ENCODE data around the gene METTL4.
A peak's percentile ranks its signal among the peaks of the same experiment; 100 is the strongest.
"Not testable (repeated sequence)": the region's sequence is repeated elsewhere in the genome, so short reads cannot be mapped to it uniquely, and the experiment has no call there.

Gene METTL4

DNA sequence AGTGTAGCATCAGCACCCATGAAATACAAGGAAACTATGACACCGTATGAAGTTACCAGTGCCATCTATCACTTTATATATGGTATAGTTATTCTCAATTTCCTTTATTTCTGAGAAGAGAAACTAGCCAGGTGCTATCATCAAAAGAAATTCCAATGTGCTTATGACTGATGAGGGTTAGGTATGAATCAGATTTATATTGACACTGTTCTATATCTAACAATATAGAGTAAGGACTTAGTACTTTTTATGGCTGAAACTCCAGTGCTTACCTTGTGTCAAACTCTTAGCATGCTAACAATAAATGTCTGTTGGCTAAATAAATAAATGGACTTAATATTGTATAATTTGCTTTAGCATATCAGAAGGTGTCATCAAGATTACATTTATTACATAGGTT, 6.9 kb downstream of the METTL4 start:
- DNase-seq (ENCODE audit: insufficient read length, low spot score) (no peak), FAIRE-seq (no peak)

DNA sequence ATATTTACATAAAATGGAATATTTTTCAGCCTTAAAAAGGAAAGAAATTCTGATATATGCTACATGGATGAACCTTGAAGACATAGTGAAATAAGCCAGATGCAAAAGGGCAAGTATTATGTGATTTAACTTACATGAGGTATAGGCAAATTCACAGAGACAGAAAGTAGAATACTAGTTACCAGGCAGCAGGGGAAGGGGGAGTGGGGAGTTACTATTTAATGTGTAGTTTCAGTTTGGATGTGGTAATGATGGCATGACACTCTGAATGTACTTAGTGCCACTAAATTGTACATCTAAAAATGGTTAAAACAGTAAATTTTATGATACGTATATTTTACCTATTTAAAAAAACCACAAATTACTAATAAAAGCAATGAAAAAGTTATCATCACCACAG, 12.1 kb downstream of the METTL4 start:
- no peak for FAIRE-seq
- no peak for DNase-seq (ENCODE audit: insufficient read length, low spot score)

DNA sequence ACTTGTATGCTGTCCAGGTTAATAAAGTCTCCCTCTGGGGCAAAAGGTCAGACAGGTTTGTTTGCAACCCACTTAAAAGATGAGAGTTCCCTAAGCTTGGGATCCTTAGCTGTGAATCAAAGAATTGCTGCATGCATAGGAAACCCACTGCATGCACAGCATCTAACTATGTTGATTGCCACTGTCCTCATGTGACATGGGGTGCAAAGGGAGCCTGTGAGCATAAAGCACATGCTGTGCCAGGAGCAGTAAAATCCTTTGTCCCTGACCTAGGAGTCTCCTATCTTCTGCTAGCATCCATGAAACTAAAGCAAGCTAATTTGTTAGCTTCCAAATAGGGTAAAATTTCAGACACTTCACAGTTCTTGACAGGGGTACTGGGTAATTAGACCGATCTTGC, 13.8 kb downstream of the METTL4 start:
- DNase-seq (ENCODE audit: insufficient read length, low spot score), result no peak
- peak; percentile 28 for FAIRE-seq

DNA sequence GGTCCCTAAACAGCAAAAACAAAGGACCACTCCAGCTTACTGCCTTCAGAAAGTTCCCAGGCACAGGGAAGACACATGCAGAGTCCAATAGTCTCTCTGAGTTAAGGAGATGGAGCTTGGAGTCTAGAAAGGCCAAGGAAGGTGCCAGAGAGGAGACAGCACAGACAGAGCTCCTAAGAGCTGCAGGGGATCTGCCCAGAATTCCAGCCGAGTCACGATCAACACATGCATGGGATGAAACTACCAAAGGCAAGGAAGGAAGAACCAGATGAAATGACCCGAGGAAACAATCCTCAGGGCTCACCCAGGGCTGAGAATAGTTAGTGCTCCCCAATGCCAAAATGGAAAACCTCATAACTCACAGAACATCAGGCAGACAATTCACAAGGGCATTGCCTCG, 15.4 kb downstream of the METTL4 start:
- FAIRE-seq, result no peak
- DNase-seq (ENCODE audit: insufficient read length, low spot score), result no peak

DNA sequence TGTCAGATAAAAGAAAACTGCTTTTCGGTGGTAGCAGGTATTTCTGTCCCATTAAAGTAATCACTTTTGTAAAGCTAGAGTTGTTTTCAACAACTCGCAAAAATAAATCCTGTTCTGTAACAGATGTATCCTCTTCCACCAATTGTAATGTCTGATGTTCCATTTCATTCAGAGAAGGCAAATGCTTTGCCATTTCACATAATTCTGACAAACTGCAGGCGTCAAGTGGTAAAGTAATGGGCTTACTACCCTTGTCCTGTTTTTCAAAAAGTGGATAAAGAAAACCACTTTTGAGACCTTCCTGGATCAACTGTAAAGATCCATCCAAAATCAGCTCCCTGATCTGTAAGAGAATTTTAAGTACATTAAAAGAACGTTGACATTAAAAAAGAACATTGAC, 16.6 kb downstream of the METTL4 start:
- FAIRE-seq (no peak), DNase-seq (ENCODE audit: insufficient read length, low spot score) (no peak)

DNA sequence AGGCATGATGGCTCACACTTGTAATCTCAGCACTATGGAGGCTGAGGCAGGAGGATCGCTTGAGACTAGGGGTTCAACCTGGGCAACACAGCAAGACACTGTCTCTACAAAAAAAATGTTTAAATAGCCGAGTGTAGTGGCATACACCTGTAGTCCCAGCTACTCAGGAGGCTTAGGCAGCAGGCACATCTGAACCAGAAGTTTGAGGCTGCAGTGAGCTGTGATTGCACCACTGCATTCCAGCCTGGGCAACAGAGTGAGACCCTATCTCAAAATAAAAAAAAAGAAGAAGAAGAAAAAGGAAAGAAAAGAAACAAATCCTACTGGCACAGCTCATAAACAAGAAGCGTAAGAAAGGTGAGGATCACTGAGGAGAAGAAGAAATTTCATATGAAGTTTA, 19.9 kb downstream of the METTL4 start:
- DNase-seq (ENCODE audit: insufficient read length, low spot score), result no peak

DNA sequence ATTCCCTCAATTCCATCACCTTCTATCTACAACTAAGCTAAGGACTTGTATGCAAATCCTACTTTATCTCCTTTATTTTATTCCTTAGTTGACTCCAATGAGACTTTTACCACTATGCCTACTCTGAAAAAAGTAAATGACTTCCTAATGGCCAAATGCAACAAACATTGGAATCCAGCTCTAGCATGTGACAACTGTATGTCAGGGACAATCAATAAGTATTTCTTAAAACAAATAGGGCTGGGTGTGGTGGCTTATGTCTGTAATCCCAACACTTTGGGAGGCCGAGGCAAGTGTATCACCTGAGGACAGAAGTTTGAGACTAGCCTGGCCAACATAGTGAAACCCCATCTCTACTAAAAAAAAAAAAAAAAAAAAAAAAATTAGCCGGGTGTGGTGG, 21.8 kb downstream of the METTL4 start:
- DNase-seq (ENCODE audit: insufficient read length, low spot score), result no peak
- FAIRE-seq, result no peak

More for the DNA sequence above, 19.9 kb downstream of the METTL4 start:
- no peak for FAIRE-seq

DNA sequence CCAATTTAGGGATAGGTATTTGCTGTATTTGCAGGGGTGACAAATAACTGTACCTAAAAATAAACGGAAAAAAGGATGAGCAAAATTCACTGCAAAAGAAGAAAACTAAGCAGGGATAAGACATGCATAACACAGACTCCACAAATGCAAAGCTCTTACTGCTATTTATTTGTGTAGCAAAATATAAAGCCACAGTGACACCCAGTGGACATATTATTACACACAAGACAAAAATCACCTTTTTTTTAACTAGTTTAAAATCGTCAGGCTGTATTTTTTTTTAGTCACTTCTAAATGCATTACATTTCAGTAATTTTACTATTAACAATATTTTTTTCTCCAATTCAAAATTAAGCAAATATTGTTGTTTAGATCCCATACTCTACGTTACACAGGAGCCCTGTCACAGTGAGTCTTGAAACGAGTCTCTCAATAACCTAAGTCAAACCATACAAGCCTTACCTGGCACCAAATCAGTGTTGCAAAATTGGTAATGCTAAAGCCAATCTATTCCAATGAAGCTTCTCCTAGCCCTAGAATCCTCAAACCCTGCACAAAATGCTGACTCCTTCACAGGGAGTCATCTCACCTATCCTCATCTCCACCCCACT, 23.7 kb downstream of the METTL4 start:
- DNase-seq (ENCODE audit: insufficient read length, low spot score) (no peak), FAIRE-seq (peak; percentile 87)

DNA sequence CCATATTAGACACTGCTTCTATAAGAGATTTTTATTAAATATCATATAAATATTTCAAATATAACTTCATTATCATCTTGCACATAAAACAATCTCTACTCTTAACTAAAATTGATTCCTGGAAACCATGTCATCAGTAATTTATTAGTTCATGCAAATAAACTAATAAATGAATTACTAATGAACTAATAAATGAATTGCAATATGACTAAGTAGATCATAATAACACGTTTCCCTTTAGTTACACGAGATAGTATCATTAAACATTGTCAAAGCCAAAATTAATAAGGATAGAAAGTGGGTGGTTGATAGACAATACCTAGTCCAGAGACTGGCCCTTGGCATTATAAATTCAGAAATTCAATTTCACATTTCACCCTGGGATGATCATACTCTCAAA, 26.1 kb downstream of the METTL4 start:
- no peak for FAIRE-seq

DNA sequence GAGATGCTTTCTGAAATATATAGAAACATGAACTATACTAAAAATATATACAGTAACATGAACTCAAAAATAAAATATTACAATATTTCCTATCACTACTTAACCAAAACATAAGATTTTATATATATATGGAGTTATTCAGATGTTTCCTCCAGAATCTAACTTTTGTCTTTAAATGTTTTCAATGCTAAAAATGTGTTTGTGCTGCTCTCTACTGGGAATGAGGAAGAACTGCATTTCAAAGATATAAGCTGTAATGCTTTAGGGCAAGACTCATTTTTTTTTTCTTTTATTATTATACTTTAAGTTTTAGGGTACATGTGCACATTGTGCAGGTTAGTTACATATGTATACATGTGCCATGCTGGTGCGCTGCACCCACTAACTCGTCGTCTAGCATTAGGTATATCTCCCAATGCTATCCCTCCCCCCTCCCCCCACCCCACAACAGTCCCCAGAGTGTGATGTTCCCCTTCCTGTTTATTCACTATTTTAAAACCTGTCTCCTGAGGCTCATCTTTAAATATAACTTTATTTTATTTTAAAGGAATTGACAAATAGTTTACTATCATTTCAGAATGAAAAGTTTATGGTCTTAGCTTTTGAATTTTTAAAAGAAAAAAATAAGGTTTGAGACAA, 29.3 kb downstream of the METTL4 start:
- peak; percentile 63 for FAIRE-seq
- not testable (repeated sequence) for DNase-seq (ENCODE audit: insufficient read length, low spot score)

More for the DNA sequence above, 26.1 kb downstream of the METTL4 start:
- DNase-seq (ENCODE audit: insufficient read length, low spot score), result no peak

DNA sequence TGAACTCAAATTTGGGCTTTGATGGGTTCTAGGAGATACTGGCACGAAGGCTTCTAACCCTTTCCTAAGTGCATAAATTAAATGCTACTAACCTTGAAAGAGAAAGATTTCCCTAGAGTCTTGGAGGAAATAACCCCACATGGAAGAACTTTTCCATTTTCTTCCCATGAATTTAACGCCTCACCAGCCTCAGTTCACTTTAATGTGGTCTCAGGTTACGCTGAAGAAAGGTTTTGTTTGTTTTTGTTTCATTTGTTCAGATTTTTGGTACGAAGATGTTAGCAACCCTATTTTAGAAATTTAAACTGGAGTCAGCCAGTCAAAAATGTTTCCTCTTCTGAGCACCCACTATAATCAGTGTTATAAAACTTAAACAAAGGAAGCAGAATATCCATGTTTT, 30.7 kb downstream of the METTL4 start:
- FAIRE-seq (no peak), DNase-seq (ENCODE audit: insufficient read length, low spot score) (no peak)

DNA sequence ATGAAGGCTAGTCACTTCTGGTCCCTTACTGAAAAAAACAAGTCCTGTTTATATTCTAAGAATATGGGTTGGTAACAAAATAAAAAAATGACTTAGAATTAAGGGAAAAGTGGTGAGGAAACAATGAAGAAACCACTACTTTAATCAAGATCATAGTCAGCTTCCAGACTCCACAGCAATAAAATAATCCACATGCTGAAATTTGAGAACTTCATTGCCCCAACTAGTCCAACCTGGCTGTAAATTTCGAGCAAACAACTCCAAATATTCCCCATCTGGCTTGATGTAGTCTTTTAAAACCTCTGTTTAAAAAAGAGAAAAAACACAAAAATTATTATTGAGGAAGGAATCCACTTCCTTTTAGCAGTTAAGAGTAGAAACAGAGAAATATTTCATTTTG, 32.5 kb downstream of the METTL4 start:
- DNase-seq (ENCODE audit: insufficient read length, low spot score) (no peak), FAIRE-seq (no peak)

DNA sequence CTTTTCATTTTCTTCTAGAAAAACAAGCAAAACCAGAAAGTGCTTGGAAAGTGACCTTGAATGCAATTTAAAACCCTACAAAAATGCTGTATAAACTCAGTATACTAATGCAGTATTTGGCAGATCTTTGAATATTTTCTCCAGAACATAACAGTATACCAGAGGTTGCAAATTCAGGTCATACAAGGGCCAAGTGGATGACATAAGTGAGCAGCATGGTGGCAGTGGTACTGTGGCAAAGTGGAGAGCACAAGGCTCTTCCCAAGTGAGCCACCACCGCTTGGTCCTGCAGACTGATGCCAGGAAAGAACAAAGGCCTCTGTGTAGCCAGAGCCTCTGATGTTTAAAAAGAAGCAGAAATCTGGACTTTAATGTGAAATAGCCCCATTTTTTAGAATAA, 33.1 kb downstream of the METTL4 start:
- FAIRE-seq, result no peak
- DNase-seq (ENCODE audit: insufficient read length, low spot score), result no peak

DNA sequence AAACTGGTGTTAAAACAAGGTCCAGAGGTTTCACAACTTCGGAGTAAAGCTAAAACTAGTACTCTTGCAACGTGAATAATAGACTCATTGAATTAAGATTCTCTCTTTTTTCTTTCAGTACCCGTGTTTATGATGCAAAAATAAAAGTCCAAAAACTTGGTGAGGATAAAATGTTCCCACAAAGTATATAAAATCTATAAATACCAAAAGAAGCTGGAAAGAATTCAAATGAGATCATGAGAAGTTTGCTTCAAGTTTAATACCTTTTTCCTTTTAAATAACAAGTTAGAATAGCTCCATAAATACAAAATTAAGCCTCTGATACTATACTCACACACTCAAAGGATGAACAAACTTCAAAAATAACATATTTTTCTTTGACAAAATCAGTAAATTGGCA, 34.0 kb downstream of the METTL4 start:
- no peak for FAIRE-seq
- DNase-seq (ENCODE audit: insufficient read length, low spot score), result no peak

DNA sequence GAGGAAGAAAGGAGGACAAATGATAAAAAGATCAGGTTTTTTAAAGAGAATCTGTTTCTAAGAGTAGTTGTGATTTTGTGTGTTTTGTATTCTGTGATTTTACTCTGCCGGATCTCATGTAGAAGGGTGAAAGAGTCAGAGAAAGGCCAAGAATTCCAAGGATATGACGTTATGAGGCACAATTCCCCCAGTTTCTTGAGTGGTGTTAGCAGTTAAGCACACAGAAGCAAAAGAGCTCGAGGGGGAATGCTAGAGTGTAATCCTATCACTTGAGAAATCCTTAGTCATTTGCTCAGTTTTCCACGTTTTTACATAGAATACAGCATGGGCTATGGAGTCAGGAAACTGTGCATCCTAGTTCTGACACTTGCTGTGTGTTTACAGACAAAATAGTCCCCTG, 34.8 kb downstream of the METTL4 start:
- DNase-seq (ENCODE audit: insufficient read length, low spot score) (no peak), FAIRE-seq (no peak)

DNA sequence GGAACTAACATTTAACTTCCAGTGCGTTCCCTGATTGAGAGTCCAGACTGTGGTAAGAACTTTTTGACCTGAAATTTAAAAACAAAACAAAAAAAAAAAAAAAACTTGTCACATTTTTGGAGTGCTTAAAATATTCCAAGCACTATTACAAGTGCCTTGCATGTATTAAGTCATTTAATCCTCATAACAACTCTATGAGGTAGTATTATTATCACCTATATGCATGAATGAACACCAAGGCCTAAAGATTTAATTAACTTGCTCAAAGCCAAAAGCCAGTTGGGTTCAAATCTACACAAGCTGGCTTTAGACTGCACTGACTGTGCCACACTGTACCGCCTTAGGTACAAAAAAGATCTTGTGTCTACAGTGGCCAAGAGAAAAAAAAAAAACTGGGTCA, 35.2 kb downstream of the METTL4 start:
- DNase-seq (ENCODE audit: insufficient read length, low spot score) (no peak), FAIRE-seq (no peak)

DNA sequence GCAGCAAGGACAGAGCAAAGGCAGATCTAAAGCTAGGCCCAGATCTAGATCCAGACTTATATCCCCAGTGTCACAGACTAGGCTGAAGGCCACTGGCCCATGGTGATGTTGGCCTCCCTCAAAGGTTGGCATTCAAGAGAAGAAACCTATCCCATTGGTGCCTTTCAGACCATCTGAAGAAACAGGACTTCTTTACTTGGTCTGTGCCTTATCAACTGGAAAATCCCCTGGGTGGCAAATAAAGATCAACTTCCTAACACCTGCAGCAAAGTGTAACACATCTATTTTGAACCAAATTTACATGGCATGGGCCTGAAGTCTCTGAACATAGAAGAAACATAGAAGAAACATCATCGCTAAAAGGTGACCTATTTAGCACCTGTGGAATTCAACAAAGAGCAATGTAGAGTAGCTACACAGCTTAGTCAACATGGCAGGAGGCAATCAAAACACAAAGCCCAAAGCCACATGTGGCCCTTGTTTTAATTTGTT, 35.8 kb downstream of the METTL4 start:
- DNase-seq (ENCODE audit: insufficient read length, low spot score) (no peak), FAIRE-seq (no peak)

DNA sequence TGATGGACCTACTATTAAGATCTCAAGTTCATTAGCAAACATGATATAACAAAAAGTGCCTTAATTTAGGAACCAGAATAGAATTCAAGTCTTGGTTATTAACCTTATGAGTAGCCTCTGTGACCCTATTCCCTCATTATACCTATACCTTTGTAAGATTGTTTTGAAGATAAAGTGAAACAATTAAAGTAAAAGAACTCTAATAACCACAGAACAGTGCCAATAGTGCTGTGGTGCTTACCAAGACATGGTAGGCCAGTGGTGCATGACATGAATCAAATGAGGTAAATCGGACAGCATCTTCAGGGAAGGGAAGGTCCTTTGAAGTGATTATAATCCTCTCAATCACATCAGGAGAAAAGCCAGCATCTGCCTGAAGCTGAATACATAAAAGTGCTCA, 36.4 kb downstream of the METTL4 start:
- FAIRE-seq, result no peak

DNA sequence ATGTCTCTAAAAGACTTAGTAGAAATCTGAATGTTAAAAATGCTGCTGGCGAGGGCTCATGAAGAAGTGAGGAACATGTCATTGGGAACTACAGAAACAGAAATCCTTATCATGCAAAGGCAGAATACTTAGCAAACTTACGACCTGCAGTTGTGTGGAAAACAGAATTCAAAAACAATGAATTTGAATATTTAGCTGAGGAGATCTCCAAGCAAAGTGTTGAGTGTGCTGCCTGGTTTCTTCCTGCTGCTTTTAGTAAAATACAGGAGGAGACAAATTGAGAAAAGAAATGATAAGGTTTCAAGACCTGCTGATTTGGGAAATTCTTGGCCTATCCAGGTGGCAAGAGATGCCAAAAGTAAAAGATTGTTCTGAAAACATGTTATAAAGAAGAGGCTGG, 38.5 kb downstream of the METTL4 start:
- FAIRE-seq (no peak), DNase-seq (ENCODE audit: insufficient read length, low spot score) (no peak)

More for the DNA sequence above, 36.4 kb downstream of the METTL4 start:
- no peak for DNase-seq (ENCODE audit: insufficient read length, low spot score)

DNA sequence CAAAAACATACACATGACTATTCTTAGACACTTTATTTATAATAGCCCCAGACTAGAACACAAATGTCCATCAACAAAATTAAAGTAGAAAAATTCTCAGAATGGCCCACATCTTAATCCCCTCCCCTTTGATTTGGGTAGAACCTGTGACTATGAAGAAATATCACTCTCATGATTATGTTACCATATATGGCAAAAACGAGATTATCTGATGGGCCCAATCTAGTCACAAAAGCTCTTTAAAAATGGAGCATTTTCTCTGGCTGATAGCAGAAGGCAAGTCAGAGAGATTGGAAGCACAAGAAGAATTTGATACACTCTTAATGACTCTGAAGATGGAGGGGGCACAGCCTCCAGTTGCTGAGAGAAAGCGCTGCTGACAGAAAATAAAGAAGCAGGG, 39.6 kb downstream of the METTL4 start:
- FAIRE-seq, result no peak

DNA sequence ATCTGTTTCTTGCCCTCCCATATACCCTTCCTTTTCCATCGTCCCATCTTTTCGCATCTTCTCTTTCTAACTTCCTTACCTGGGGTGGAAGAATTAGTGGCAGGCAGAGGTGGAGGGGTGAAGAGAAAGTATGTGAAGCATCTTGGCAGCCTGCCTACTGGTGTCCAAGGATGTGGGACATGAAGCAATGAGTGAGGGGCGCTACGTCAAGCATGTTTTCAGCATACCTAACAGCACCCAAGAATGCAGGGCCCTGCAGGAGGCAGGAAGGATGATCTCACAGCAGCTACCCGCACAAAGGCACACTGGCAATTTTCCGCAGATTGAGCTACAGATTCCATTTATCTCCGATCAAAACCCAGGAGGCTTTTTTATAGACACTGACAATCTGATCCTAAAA, 42.2 kb downstream of the METTL4 start:
- FAIRE-seq (no peak), DNase-seq (ENCODE audit: insufficient read length, low spot score) (no peak)

More for the DNA sequence above, 39.6 kb downstream of the METTL4 start:
- DNase-seq (ENCODE audit: insufficient read length, low spot score), result no peak

DNA sequence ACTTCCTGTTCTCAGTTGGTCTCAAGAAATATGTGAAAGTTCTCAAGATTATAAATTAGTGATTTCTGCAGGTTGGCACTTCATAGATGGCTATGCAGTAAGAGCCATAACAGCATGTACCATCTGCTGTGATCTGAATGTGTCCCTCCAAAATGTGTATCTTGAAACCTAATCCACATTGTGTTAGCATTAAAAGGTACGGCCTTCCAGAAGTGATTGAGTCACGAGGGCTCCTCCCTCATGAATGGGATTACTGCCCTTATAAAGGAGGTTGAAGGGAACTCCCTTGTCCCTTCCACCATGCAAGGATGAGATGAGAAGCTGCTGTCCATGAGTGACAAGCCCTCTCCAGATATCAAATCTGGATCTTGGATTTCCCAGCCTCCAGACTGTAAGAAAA, 45.0 kb downstream of the METTL4 start:
- no peak for DNase-seq (ENCODE audit: insufficient read length, low spot score)
- no peak for FAIRE-seq

DNA sequence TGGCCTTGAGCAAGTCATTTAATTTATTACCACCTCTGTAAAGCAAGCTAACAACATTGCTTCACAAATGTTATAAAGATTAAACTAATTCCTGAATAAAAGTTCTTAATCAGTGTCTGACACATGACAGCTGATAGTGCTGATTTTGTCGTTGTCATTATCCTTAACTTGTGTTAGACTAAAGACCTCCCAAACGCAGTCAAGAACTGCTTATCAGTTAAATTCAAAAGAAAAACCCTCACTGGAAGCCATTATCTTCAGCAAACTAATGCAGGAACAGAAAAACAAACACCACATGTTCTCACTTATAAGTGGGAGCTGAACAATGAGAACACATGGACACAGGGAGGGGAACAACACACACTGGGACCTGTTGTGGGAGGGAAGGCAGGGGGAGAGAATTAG, 46.5 kb downstream of the METTL4 start:
- DNase-seq (ENCODE audit: insufficient read length, low spot score); FAIRE-seq: not testable (repeated sequence)

Measured in GM19239 (cell line).